ENCODE data around the gene TSPAN15.

The TSPAN15 gene

GRCh38 chr10:69439813-69440506 is 11.3 kb upstream of the TSPAN15 start:
- POLR2A ChIA-PET: no interaction called here
- Histone ChIP-seq H3K36me3 (ENCODE audit: control insufficient read depth in 2 of 2, insufficient read depth in 1 of 2, low read length in 2 of 2) (no peaks in the 10 kb centered on the region), H3K9me3 (ENCODE audit: control insufficient read depth, insufficient read depth, low read depth, low read length) (no peaks in the 10 kb centered on the region), H3K27ac (ENCODE audit: extremely low read depth, low read depth, low read length) (no peak overlapping the region), H3K4me1 (ENCODE audit: control insufficient read depth, insufficient read depth, low read length) (peaks cover 6% of the 10 kb centered on the region; the same call in 1 of the 2 replicates), H3K4me3 (ENCODE audit: low read depth, low read length) (no peak overlapping the region)
- CTCF ChIA-PET: interaction anchor here (0.7 to 1.0 kb wide), 3 partner anchors 11 to 192 kb away, joined by 3 read pairs; no protein-coding TSS in a partner anchor
- TF ChIP-seq ZNF776 (tag by site-specific recombination; IDR thresholded peaks at IDR 0.05; ENCODE audit: borderline replicate concordance) (no peak), ZNF670 (tag by site-specific recombination; IDR thresholded peaks at IDR 0.05; ENCODE audit: low read depth) (no peak), ZNF518A (tag by site-specific recombination; conservative IDR thresholded peaks at IDR 0.05; ENCODE audit: low read depth) (no peak), PRDM4 (tag by site-specific recombination; IDR thresholded peaks at IDR 0.05) (no peak), ZNF623 (tag by site-specific recombination; IDR thresholded peaks at IDR 0.05) (no peak), ZNF426 (tag by site-specific recombination; IDR thresholded peaks at IDR 0.05) (no peak), GLI4 (tag by site-specific recombination; IDR thresholded peaks at IDR 0.05) (no peak), ZNF292 (tag by site-specific recombination; IDR thresholded peaks at IDR 0.05; ENCODE audit: borderline replicate concordance, low read depth) (no peak), ZNF112 (tag by site-specific recombination; IDR thresholded peaks at IDR 0.05) (no peak), ZNF544 (tag by site-specific recombination; IDR thresholded peaks at IDR 0.05) (no peak), ZNF266 (tag by site-specific recombination; IDR thresholded peaks at IDR 0.05; ENCODE audit: low read depth) (no peak)

GRCh38 chr10:69443354-69443753 is 7.9 kb upstream of the TSPAN15 start:
- H3K9me3 ChIP-seq (ENCODE audit: control insufficient read depth, insufficient read depth, low read depth, low read length): no peaks in the 10 kb centered on the region
- POLR2A ChIA-PET: no interaction called here
- peaks cover 7% of the 10 kb centered on the region; the same call in 1 of the 2 replicates for H3K4me1 ChIP-seq (ENCODE audit: control insufficient read depth, insufficient read depth, low read length)
- CTCF ChIA-PET: interaction anchor here (0.5 to 0.7 kb wide), 2 partner anchors 59 to 196 kb away, joined by 3 read pairs; no protein-coding TSS in a partner anchor
- no peaks in the 10 kb centered on the region for H3K36me3 ChIP-seq (ENCODE audit: control insufficient read depth in 2 of 2, insufficient read depth in 1 of 2, low read length in 2 of 2)
- no peak overlapping the region for H3K27ac ChIP-seq (ENCODE audit: extremely low read depth, low read depth, low read length)
- no peak overlapping the region for H3K4me3 ChIP-seq (ENCODE audit: low read depth, low read length)
- TF ChIP-seq ZNF335 (tag by site-specific recombination; conservative IDR thresholded peaks at IDR 0.05): no peak
- no peak for TF ChIP-seq ZNF175 (tag by site-specific recombination; IDR thresholded peaks at IDR 0.05)
- TF ChIP-seq PRDM1 (tag by site-specific recombination; IDR thresholded peaks at IDR 0.05): peak; percentile 89
- TF ChIP-seq ZBTB26 (tag by site-specific recombination; optimal IDR thresholded peaks at IDR 0.05): no peak
- no peak for TF ChIP-seq ZNF658 (tag by site-specific recombination; IDR thresholded peaks at IDR 0.05)
- no peak for TF ChIP-seq SP7 (tag by site-specific recombination; IDR thresholded peaks at IDR 0.05)
